K562 (cell line): ENCODE results near the gene TEX54.

Experiments
- ARID4B ChIP-seq: sonication (generic); formaldehyde crosslinking; IDR thresholded peaks from 2 replicates; pipeline ENCODE4 v1.8.0; 2022; ENCODE audit warnings: mild to moderate bottlenecking, missing genetic modification reagents
- BACH1 ChIP-seq: fragments of 200-800 bp; sonication (Bioruptor generic); IDR thresholded peaks from 2 replicates; pipeline ENCODE4 v1.6.1; 2016; ENCODE audit warnings: missing genetic modification characterization, missing compliant biosample characterization
- BHLHE40 ChIP-seq: IDR thresholded peaks from 2 replicates; pipeline ENCODE4 v1.6.1; 2011; ENCODE audit warnings: low read length, improper control_type of control experiment
- CHD1 ChIP-seq: fragments of 200-600 bp; sonication (generic); IDR thresholded peaks from one replicate; pipeline ENCODE4 v1.6.1; 2012; ENCODE audit warnings: mild to moderate bottlenecking, moderate library complexity, low read length, inconsistent platforms
- CTCF ChIP-seq, 3 experiments: IDR thresholded peaks in 2 of 3; conservative IDR thresholded peaks in 1 of 3; 2 replicates each; pipeline ENCODE4 v1.5.1; 2011 to 2012; ENCODE audit warnings: low read length in 3 of 3, mild to moderate bottlenecking in 3 of 3, control low read depth in 2 of 3, improper control_type of control experiment in 1 of 3, inconsistent platforms in 1 of 3, low read depth in 1 of 3, mixed read lengths in 1 of 3, moderate library complexity in 1 of 3; ENCODE audit not compliant: insufficient read depth in 2 of 3
- ELF1 ChIP-seq: fragments of 200-800 bp; sonication (Bioruptor generic); IDR thresholded peaks from 2 replicates; pipeline ENCODE4 v1.6.1; 2016; ENCODE audit warnings: missing genetic modification characterization, missing compliant biosample characterization
- GABPA ChIP-seq: fragments of 200-800 bp; sonication (Bioruptor generic); conservative IDR thresholded peaks from 2 replicates; pipeline ENCODE4 v1.6.1; 2016; ENCODE audit warnings: low read depth, missing genetic modification characterization, missing compliant biosample characterization
- HNRNPLL ChIP-seq: fragments of 200-400 bp; formaldehyde crosslinking; IDR thresholded peaks from 2 replicates; pipeline ENCODE4 v1.6.1; 2017; ENCODE audit warnings: low read length, low read depth, mild to moderate bottlenecking; ENCODE audit not compliant: poor library complexity, severe bottlenecking
- MAX ChIP-seq: sonication (generic); formaldehyde crosslinking; IDR thresholded peaks from 2 replicates; pipeline ENCODE4 v1.9.0; 2022; ENCODE audit warnings: mild to moderate bottlenecking, missing genetic modification reagents
- ZBTB11 ChIP-seq, 3 experiments: fragments of 200-800 bp in 1 of 3; fragments of 250-450 bp in 1 of 3; fragments of 450-650 bp in 1 of 3; sonication (Bioruptor Pico) in 1 of 3; sonication (Bioruptor generic) in 1 of 3; formaldehyde crosslinking in 1 of 3; IDR thresholded peaks; 2 replicates each; pipeline versions ENCODE4 v1.6.1 to v1.8.0; 2016 to 2022; ENCODE audit warnings: mild to moderate bottlenecking in 2 of 3, missing genetic modification characterization in 2 of 3, missing compliant biosample characterization in 1 of 3, moderate library complexity in 1 of 3
- ZBTB17 ChIP-seq: fragments of 450-650 bp; formaldehyde crosslinking; IDR thresholded peaks from 2 replicates; pipeline ENCODE4 v1.4.0; 2020; ENCODE audit warnings: mild to moderate bottlenecking
- ZNF740 ChIP-seq, 3 experiments: fragments of 200-800 bp in 1 of 3; sonication (Bioruptor generic) in 1 of 3; sonication (generic) in 1 of 3; formaldehyde crosslinking in 1 of 3; IDR thresholded peaks; 2 replicates each; pipeline versions ENCODE4 v1.6.1 to v1.8.0; 2016 to 2022; ENCODE audit warnings: mild to moderate bottlenecking in 2 of 3, missing compliant biosample characterization in 2 of 3, missing genetic modification characterization in 2 of 3, missing genetic modification reagents in 1 of 3

GRCh38 chr11:62805076-62805892 is 27.4 kb downstream of the TEX54 start, which contains the start of gene NXF1:
- TF ChIP-seq MAX (peak; percentile 73), BACH1 (tag) (no peak; the same call in 1 of the 2 replicates), GABPA (tag) (0 out of 2 replicates have a peak, but pooled peaks have one; percentile 25), ZBTB17 (peak; percentile 84), HNRNPLL (peak; percentile 81), CTCF (IDR thresholded peaks at IDR 0.05 in 2 of 3, conservative IDR thresholded peaks at IDR 0.05 in 1 of 3; ENCODE audit: insufficient read depth in 2 of 3, low read depth in 1 of 3, low read length in 3 of 3) (peak in 2 of 3 experiments; percentile 7 to 12; a peak in 2 of 6 replicates), ELF1 (tag) (no peak), ZNF740 (CRISPR knock-in tag; IDR thresholded peaks at IDR 0.05) (0 out of 2 replicates have a peak, but pooled peaks have one; percentile 28), ZNF740 (tag; IDR thresholded peaks at IDR 0.05) (no peak), ARID4B (CRISPR knock-in tag) (peak; percentile 94; the same call in 1 of the 2 replicates), ZBTB11 (CRISPR knock-in tag; IDR thresholded peaks at IDR 0.05) (no peak), BHLHE40 (peak; percentile 70), CHD1 (peak; percentile 81)
